Stimulated activated CD4-positive, alpha-beta T cell treated with anti-CD3 and anti-CD28 coated beads, TNF-alpha, amount 100 ng/mL, for 4 hours (primary cell): ENCODE results near the gene CBX4.
"Not testable (repeated sequence)": the region's sequence is repeated elsewhere in the genome, so short reads cannot be mapped to it uniquely, and the experiment has no call there.

ENCODE experiments used
- DNase-seq, 3 experiments: peaks; one replicate each; pipeline ENCODE4 v3.0.0-alpha.2; 2020; ENCODE audit warnings: low read depth in 3 of 3

The CBX4 gene

DNA sequence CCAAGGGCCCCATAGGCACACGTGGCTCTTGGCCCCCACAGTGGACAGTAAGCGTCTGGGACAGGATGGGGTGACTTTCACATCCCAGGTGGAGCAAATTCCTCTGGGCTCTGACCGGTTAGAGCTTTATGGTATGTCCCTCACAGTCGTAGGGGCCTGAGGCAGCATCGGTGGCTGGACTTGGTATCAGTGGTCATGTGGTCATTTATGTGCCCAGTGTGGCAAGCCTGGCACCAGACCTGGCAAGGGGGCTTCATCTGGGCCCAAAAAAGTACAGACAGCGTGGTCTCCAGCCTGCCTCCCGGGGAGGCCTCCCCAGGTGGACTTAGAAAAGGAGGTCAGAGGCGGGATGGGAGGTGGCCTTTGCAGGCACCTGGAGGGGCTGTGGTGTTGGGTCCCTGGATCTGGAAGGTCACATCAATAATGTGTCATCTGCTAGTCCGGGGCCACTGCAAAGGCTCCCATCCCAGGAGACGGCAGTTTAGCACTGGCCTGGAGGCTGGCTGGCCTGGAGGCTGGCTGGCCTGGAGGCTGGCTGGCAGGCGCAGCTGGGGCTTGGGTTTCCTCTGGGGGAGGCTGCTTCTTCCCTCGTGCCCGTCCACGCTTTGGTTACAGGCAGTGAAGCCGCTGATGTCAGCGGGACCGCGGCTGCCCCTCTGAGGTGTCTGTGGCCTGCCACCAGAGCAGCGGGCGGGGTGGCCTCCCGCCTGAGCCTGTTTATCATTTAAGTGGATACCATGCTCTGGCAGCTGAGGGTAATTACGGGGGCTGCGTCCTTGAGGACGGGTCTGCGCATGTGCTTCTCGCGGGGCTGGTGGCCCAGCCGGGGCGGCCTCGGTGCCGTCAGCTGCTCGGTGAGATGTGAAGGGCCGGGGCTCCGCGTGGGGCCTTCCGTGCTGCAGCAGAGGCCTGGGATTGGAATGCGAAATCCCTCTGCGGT lies 20.7 kb upstream of the CBX4 start:
- DNase-seq: no peak

GRCh38 chr17:79857095-79857494 lies 17.9 kb upstream of the CBX4 start:
- no peak for DNase-seq

GRCh38 chr17:79855331-79856124 lies 16.3 kb upstream of the CBX4 start:
- no peak for DNase-seq

- DNase-seq: no peak
Observed at GRCh38 chr17:79854080-79855060, 15.1 kb upstream of the CBX4 start.

GRCh38 chr17:79853168-79853567 lies 13.9 kb upstream of the CBX4 start:
- not testable (repeated sequence) for DNase-seq

GRCh38 chr17:79852748-79853147 lies 13.5 kb upstream of the CBX4 start:
- no peak for DNase-seq

DNA sequence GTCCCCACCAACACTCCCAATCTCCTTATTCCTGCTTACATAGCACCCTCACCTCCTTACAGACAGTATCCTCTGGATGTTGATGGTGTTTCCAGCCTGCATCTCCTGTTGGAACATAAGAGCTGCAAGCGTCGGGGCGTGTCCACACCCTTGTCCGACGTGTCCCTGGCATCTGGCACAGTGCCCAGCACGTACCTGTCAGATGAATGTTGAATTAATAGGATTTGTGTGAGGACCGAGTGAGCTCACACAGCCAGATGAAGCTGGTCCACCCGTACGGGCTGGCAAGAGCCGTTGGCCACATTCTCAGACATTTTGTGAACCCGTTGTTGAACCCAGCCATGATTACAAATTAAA lies 12.2 kb upstream of the CBX4 start:
- no peak for DNase-seq

DNA sequence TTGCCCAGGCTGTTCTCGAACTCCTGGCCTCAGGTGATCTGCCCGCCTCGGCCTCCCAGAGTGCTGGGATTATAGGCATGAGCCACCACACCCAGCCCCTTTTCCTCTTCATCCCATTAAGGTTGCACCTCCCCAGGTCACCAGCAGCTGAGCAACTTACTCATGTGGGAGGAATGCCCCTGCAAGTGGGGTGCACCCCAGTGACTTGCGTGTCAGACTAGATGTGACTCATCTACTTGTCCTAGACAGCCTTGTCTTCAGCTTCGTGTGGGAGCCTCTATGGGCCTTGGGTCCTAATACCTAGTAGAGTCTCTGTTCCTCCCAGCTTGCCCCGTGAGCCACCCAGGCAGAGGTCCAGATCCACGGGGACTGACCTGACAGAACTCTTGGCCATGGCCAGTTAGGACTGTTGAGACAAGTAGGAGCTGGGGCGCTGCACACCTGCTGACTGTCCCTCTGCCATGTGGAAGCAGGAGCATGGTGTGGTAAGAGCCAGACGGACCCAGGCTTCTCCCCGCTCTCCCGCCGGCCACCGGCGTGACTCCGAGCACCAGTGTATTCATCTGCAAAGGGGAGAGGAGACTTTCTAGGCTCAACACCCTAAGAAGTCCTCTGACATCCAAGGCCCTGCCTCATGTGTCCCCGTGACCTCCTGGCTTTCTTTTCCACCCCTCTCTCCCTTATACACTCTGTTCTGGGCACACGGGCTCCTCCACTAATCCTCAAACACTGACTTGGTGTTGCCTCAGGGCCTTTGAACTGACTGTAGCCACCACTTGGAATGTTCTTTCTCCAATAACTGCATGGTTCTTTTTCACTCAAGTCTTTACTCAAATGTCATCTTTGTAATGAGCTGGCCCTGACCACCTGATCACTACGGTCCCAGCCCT lies 11.6 kb upstream of the CBX4 start:
- DNase-seq: no peak

- no peak for DNase-seq
Observed at GRCh38 chr17:79849953-79850352, 10.7 kb upstream of the CBX4 start.

DNA sequence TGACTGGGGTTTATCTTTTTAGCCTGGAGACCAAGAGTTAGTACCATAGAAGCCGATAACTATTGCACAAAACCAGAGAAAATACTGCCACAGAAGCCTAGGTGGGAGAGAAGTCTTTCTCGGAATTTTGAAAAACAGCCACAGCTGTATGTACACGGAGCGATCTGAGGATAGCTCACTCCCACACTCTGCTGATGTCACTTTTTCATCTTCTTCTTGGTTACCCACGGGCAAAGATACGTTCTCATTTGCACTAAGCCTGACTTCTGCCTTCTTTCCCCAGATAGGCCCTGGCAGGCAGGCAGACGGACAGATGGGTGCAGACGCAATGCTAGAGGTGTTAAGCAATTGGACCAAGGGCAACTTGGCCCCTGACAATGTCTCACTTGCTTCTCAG lies 9.1 kb upstream of the CBX4 start:
- DNase-seq: no peak

GRCh38 chr17:79847698-79848369 lies 8.6 kb upstream of the CBX4 start:
- DNase-seq: no peak

DNA sequence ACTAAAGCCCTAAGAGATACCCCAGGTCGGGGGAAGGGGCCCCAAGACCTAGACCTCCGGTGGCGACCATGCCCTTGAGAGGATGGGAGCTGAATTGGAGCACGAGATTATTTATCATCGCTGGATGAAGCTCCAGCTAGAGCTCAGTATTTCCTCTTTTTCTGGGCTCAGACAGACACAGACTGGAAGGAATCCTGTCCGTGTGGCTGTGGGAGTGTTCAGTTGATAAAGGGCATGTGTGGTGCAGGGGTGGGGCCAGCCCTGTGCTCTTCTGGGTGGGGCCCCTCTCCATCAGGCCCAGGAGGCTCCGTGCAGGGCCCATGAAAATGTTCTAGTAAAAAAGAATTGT lies 6.3 kb upstream of the CBX4 start:
- no peak for DNase-seq

- DNase-seq: peak in 1 of 3 experiments; percentile 39
Observed at GRCh38 chr17:79844869-79845600, 5.8 kb upstream of the CBX4 start.

GRCh38 chr17:79843816-79844800 lies 4.9 kb upstream of the CBX4 start:
- no peak for DNase-seq

- no peak for DNase-seq
Observed at GRCh38 chr17:79843474-79843815, 4.2 kb upstream of the CBX4 start.

DNA sequence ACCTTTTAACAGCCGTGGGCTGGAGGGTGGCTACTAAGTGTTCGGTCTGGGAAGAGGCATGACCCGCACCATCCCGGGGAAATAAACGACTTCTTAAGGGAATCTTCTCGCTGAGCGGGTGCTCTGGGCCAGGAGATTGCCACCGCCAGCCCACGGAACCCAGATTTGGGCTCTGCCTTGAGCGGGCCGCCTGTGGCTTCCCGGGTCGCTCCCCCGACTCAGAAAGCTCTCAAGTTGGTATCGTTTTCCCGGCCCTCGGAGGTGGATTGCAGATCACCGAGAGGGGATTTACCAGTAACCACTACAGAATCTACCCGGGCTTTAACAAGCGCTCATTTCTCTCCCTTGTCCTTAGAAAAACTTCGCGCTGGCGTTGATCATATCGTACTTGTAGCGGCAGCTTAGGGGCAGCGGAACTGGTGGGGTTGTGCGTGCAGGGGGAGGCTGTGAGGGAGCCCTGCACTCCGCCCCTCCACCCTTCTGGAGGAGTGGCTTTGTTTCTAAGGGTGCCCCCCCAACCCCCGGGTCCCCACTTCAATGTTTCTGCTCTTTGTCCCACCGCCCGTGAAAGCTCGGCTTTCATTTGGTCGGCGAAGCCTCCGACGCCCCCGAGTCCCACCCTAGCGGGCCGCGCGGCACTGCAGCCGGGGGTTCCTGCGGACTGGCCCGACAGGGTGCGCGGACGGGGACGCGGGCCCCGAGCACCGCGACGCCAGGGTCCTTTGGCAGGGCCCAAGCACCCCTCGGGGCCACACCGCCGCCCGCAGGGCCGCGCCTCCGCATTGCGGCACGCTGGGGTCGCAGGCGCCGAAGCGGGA lies 3.6 kb upstream of the CBX4 start:
- no peak for DNase-seq

DNA sequence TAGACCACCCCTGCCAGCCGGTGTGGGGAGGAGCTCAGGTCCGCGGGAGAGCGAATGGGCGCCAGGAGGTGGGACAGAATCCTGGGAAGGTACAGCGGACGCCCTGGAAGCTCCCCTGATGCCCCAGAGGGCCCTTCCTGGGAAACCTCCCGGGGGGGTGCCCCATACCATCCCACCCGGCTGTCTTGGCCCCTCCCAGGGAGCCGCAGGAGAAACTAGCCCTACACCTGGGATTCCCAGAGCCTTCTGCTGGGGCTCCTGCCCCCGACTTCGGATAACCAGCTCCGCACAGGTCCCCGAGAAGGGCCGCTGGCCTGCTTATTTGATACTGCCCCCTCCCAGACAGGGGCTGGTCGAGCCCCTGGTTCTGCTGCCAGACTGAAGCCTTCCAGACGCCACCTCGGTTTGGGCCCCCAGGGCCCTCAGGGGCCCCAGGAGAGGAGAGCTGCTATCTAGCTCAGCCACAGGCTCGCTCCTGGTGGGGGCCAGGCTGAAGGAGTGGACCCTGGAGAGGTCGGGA lies 3.0 kb upstream of the CBX4 start:
- DNase-seq: no peak
